ENCODE results near the gene CKS1B. TPM values are rescaled to one million over a fixed set of nuclear protein-coding genes. Genes with fewer than 3 reads are reported as not detected.
A peak's percentile ranks its signal among the peaks of the same experiment; 100 is the strongest.

Gene CKS1B
- total and polyA plus RNA-seq, 9 of the 15 experiments (the other 6 are each of a cell fraction or from before 2014, with no cell fraction given), result 215 to 1,103 (median 460) TPM

GRCh38 chr1:154974808-154975408 is 427 bp downstream of the CKS1B start (continued):
- 0 out of 2 replicates have a peak, but pooled peaks have one; percentile 5 for TF ChIP-seq HBP1 (CRISPR knock-in tag; IDR thresholded peaks at IDR 0.05)
- 0 out of 2 replicates have a peak, but pooled peaks have one; percentile 16 for TF ChIP-seq ZSCAN32 (CRISPR knock-in tag; IDR thresholded peaks at IDR 0.05)
- peak; percentile 41 for TF ChIP-seq BRD9 (IDR thresholded peaks at IDR 0.05; ENCODE audit: low read depth, partially characterized antibody)
- TF ChIP-seq FOXK1 (CRISPR knock-in tag; IDR thresholded peaks at IDR 0.05; ENCODE audit: borderline replicate concordance), result peak; percentile 56; the same call in 1 of the 2 replicates
- TF ChIP-seq YY1 (IDR thresholded peaks at IDR 0.05; ENCODE audit: borderline replicate concordance in 1 of 3, control insufficient read depth in 1 of 3, extremely low read depth in 1 of 3, insufficient read depth in 3 of 3, insufficient read length in 1 of 3, insufficient replicate concordance in 2 of 3, low read depth in 1 of 3, low read length in 2 of 3), result peak in 1 of 3 experiments; percentile 38
- TF ChIP-seq CHCHD3 (CRISPR knock-in tag; IDR thresholded peaks at IDR 0.05), result peak; percentile 94
- 0 out of 2 replicates have a peak, but pooled peaks have one; percentile 71 for TF ChIP-seq RERE (CRISPR knock-in tag; IDR thresholded peaks at IDR 0.05; ENCODE audit: borderline replicate concordance)
- TF ChIP-seq SAP30 (IDR thresholded peaks at IDR 0.05; ENCODE audit: borderline replicate concordance, insufficient read depth, low read depth, low read length, poor library complexity, severe bottlenecking), result peak; percentile 60
- TF ChIP-seq MLLT1 (IDR thresholded peaks at IDR 0.05), result peak in 1 of 2 experiments; percentile 39; a peak in 2 of 4 replicates
- peak; percentile 90; the same call in 1 of the 2 replicates for TF ChIP-seq ZBTB7A (IDR thresholded peaks at IDR 0.05; ENCODE audit: borderline replicate concordance, control insufficient read depth, low read depth, low read length)
- TF ChIP-seq ZBTB26 (CRISPR knock-in tag; IDR thresholded peaks at IDR 0.05), result peak; percentile 46
- TF ChIP-seq LCOR (CRISPR knock-in tag; IDR thresholded peaks at IDR 0.05), result peak; percentile 83
- TF ChIP-seq HIVEP1 (CRISPR knock-in tag; IDR thresholded peaks at IDR 0.05), result no peak
- TF ChIP-seq MTA3 (IDR thresholded peaks at IDR 0.05; ENCODE audit: borderline replicate concordance), result 0 out of 2 replicates have a peak, but pooled peaks have one; percentile 3
- peak; percentile 72 for TF ChIP-seq TAF1 (IDR thresholded peaks at IDR 0.05; ENCODE audit: control insufficient read depth, extremely low read depth, insufficient read depth, low read length, severe bottlenecking)
